Measurements from ENCODE around the gene NOL4L.

The NOL4L gene

GRCh38 chr20:32464401-32465091, 120.6 kb downstream of the NOL4L start:
- ATAC-seq: no peak
- no peak for TF ChIP-seq ZFP30 (CRISPR knock-in tag; IDR thresholded peaks at IDR 0.05)
- TF ChIP-seq ARNTL (CRISPR knock-in tag; IDR thresholded peaks at IDR 0.05; ENCODE audit: borderline replicate concordance, low read depth): no peak
- no peak for TF ChIP-seq TOX (CRISPR knock-in tag; IDR thresholded peaks at IDR 0.05; ENCODE audit: borderline replicate concordance)
- TF ChIP-seq POU6F1 (CRISPR knock-in tag; IDR thresholded peaks at IDR 0.05; ENCODE audit: borderline replicate concordance, low read depth): no peak
- no peak for TF ChIP-seq CSDC2 (CRISPR knock-in tag; IDR thresholded peaks at IDR 0.05)
- TF ChIP-seq ZNF565 (CRISPR knock-in tag; conservative IDR thresholded peaks at IDR 0.05; ENCODE audit: low read depth): no peak
- no peak for TF ChIP-seq TSHZ2 (CRISPR knock-in tag; IDR thresholded peaks at IDR 0.05)
- TF ChIP-seq BACH2 (CRISPR knock-in tag; IDR thresholded peaks at IDR 0.05; ENCODE audit: borderline replicate concordance): no peak
- no peak for TF ChIP-seq ZC3H10 (CRISPR knock-in tag; IDR thresholded peaks at IDR 0.05)
- no peak for TF ChIP-seq CREB5 (CRISPR knock-in tag; IDR thresholded peaks at IDR 0.05; ENCODE audit: low read depth)
- TF ChIP-seq ZNF70 (CRISPR knock-in tag; IDR thresholded peaks at IDR 0.05): no peak
- TF ChIP-seq TCF4 (CRISPR knock-in tag; IDR thresholded peaks at IDR 0.05; ENCODE audit: borderline replicate concordance): no peak
- no peak for TF ChIP-seq OSR1 (CRISPR knock-in tag; IDR thresholded peaks at IDR 0.05)
- no peak for TF ChIP-seq GLIS3 (CRISPR knock-in tag; IDR thresholded peaks at IDR 0.05)
- TF ChIP-seq ZFP3 (CRISPR knock-in tag; IDR thresholded peaks at IDR 0.05): no peak
- no peak for TF ChIP-seq PPARA (CRISPR knock-in tag; IDR thresholded peaks at IDR 0.05; ENCODE audit: borderline replicate concordance)
- TF ChIP-seq ESRRG (CRISPR knock-in tag; IDR thresholded peaks at IDR 0.05): no peak
- TF ChIP-seq ISL1 (CRISPR knock-in tag; IDR thresholded peaks at IDR 0.05): no peak
- TF ChIP-seq PATZ1 (CRISPR knock-in tag; IDR thresholded peaks at IDR 0.05; ENCODE audit: borderline replicate concordance): no peak

- ATAC-seq: no peak
- TF ChIP-seq ARNTL (CRISPR knock-in tag; IDR thresholded peaks at IDR 0.05; ENCODE audit: borderline replicate concordance, low read depth) (no peak), CREB5 (CRISPR knock-in tag; IDR thresholded peaks at IDR 0.05; ENCODE audit: low read depth) (no peak), ZNF8 (CRISPR knock-in tag; IDR thresholded peaks at IDR 0.05) (no peak), ISL1 (CRISPR knock-in tag; IDR thresholded peaks at IDR 0.05) (no peak), ZFP30 (CRISPR knock-in tag; IDR thresholded peaks at IDR 0.05) (no peak), TSHZ2 (CRISPR knock-in tag; IDR thresholded peaks at IDR 0.05) (no peak), ESRRG (CRISPR knock-in tag; IDR thresholded peaks at IDR 0.05) (no peak), SNAI2 (CRISPR knock-in tag; IDR thresholded peaks at IDR 0.05) (no peak), ZC3H10 (CRISPR knock-in tag; IDR thresholded peaks at IDR 0.05) (no peak), OSR1 (CRISPR knock-in tag; IDR thresholded peaks at IDR 0.05) (no peak), BACH2 (CRISPR knock-in tag; IDR thresholded peaks at IDR 0.05; ENCODE audit: borderline replicate concordance) (no peak), PPARA (CRISPR knock-in tag; IDR thresholded peaks at IDR 0.05; ENCODE audit: borderline replicate concordance) (no peak), TOX (CRISPR knock-in tag; IDR thresholded peaks at IDR 0.05; ENCODE audit: borderline replicate concordance) (no peak), CSRNP3 (CRISPR knock-in tag; IDR thresholded peaks at IDR 0.05) (no peak), ZNF70 (CRISPR knock-in tag; IDR thresholded peaks at IDR 0.05) (no peak)
Observed at GRCh38 chr20:32463642-32464400, 121.3 kb downstream of the NOL4L start.

Data from SK-N-SH treated with all-trans-retinoic acid at 6 μM for 48 hours (cell line).